Measurements from ENCODE around the gene POU2F2. TPM values are rescaled to one million over a fixed set of nuclear protein-coding genes. Genes with fewer than 3 reads are reported as not detected.

POU2F2 gene
- total and polyA plus RNA-seq, 9 of the 15 experiments (the other 6 are each of a cell fraction or from before 2014, with no cell fraction given): 0.03 to 0.68 (median 0.14) TPM

GRCh38 chr19:42093505-42093904 lies 38.7 kb downstream of the POU2F2 start:
- CTCF ChIA-PET (ENCODE audit: low intra/inter-chr PET ratio): no interaction called here
- Histone ChIP-seq H4K20me1 (replicated peaks; ENCODE audit: control insufficient read depth, insufficient read depth, low read length) (no peaks in the 10 kb centered on the region), H3K4me1 (replicated peaks in 1 of 2; ENCODE audit: control insufficient read depth in 2 of 2, insufficient read depth in 2 of 2, low read length in 2 of 2) (peaks cover 0 to 34% of the 10 kb centered on the region in 2 experiments; a peak in 4 of 5 replicates), H2AFZ (ENCODE audit: low read depth, low read length) (no peak overlapping the region; the same call in 1 of the 2 replicates), H3K9me1 (ENCODE audit: control insufficient read depth, insufficient read depth, low read length) (no peaks in the 10 kb centered on the region), H3K4me2 (ENCODE audit: insufficient read depth, low read length) (no peak overlapping the region), H3K9ac (ENCODE audit: insufficient read depth in 1 of 2, low read depth in 2 of 2, low read length in 2 of 2) (peak overlapping the region in 1 of 2 experiments; percentile 19; a peak in 2 of 4 replicates), H3K79me2 (ENCODE audit: control insufficient read depth, insufficient read depth, low read length) (no peaks in the 10 kb centered on the region), H3K27ac (ENCODE audit: extremely low read depth, low read depth, low read length) (no peak overlapping the region), H3K27me3 (ENCODE audit: control insufficient read depth in 2 of 2, insufficient read depth in 2 of 2, low read length in 2 of 2) (peaks cover 2 to 18% of the 10 kb centered on the region in 2 experiments; a peak in 3 of 5 replicates), H3K4me3 (no peak overlapping the region), H3K36me3 (ENCODE audit: control insufficient read depth, insufficient read depth, low read length) (no peaks in the 10 kb centered on the region), H3K9me3 (replicated peaks; ENCODE audit: control insufficient read depth, insufficient read depth, low read depth, low read length) (no peaks in the 10 kb centered on the region)
- in situ Hi-C loops (cut with MboI): no loop called here
- POLR2A ChIA-PET: interaction anchor here (1.1 kb wide), 1 partner anchor 14 kb away, joined by 3 read pairs; no protein-coding TSS in a partner anchor
- no TSS peak for BruUV-seq (replicated peaks)
- FAIRE-seq (no peak), DNase-seq (ENCODE audit: extremely low read depth in 1 of 4, low spot score in 3 of 4) (no peak), ATAC-seq (no peak; the same call in 2 of the 3 replicates)
- WGBS (ENCODE audit: insufficient coverage, low coverage, missing lambda C conversion rate): 9% methylated on average over 4 of the region's 4 CpGs
- TF ChIP-seq SETDB1 (IDR thresholded peaks at IDR 0.05; ENCODE audit: low read length) (no peak), CHAMP1 (IDR thresholded peaks at IDR 0.05) (no peak), OTX1 (CRISPR knock-in tag; IDR thresholded peaks at IDR 0.05) (no peak), SNIP1 (IDR thresholded peaks at IDR 0.05; ENCODE audit: low read depth) (no peak)
- intact Hi-C loops (cut with micrococcal nuclease): no loop called here

All from K562 (cell line).